Body of pancreas (tissue), 4 donors: ENCODE measurements around the gene SLC38A3. TPM values are rescaled to one million over a fixed set of nuclear protein-coding genes. Genes with fewer than 3 reads are reported as not detected.

Source experiments
- ATAC-seq: fragments of 150-250 bp; one replicate; pipeline ENCODE4 v1.9.1; 2016
- DNase-seq, 4 donors: peaks; one replicate each; pipeline ENCODE4 v3.0.0-alpha.2; 2019
- H3K27ac ChIP-seq, 4 donors: fragments of 200-600 bp; sonication (generic); 1 replicate in 3 of 4; 2 replicates in 1 of 4; pipeline versions ENCODE4 v1.5.1 to v1.6.1; 2016 to 2019; ENCODE audit warnings: mild to moderate bottlenecking in 1 of 4, mixed read lengths in 1 of 4, moderate library complexity in 1 of 4
- H3K27me3 ChIP-seq, 2 donors: fragments of 200-600 bp; sonication (generic); one replicate each; pipeline ENCODE4 v1.6.0; 2016; ENCODE audit warnings: mild to moderate bottlenecking in 1 of 2
- H3K36me3 ChIP-seq, 2 donors: fragments of 200-600 bp; sonication (generic); replicated peaks in 1 of 2; 2 replicates each; pipeline ENCODE4 v1.5.1; 2016; ENCODE audit warnings: low read depth in 2 of 2; ENCODE audit not compliant: insufficient read depth in 1 of 2
- H3K4me1 ChIP-seq: fragments of 200-600 bp; sonication (generic); one replicate; pipeline ENCODE4 v1.6.0; 2016
- H3K4me3 ChIP-seq, 2 donors: fragments of 200-600 bp; sonication (generic); 1 replicate in 1 of 2; 2 replicates in 1 of 2; pipeline ENCODE4 v1.5.1; 2016 to 2019
- H3K9me3 ChIP-seq, 3 donors: fragments of 200-600 bp; sonication (generic); 1 replicate in 2 of 3; 2 replicates in 1 of 3; pipeline ENCODE4 v1.5.1; 2016
- CTCF ChIP-seq, 7 experiments: fragments of 450-650 bp in 4 of 7; fragments of 200-600 bp in 3 of 7; sonication (generic) in 3 of 7; IDR thresholded peaks; one replicate each; pipeline ENCODE4 v1.5.1; 2016 to 2019; ENCODE audit warnings: antibody characterized with exemption in 7 of 7
- POLR2A ChIP-seq, 3 donors: fragments of 450-650 bp; IDR thresholded peaks; one replicate each; pipeline ENCODE4 v1.6.1; 2016; ENCODE audit warnings: antibody characterized with exemption in 3 of 3, mild to moderate bottlenecking in 2 of 3
- WGBS, 2 donors: methylation state at CpG; one replicate each; pipeline ENCODE4 v1.1.5; 2017; 5-methylcytosine and 5-hydroxymethylcytosine counted together
- intact Hi-C: fragments of 100-400 bp; cut with DNase I; formaldehyde crosslinking; loops from one replicate; pipeline ENCODE4 v1.15.1; 2023
- total RNA-seq, 2 donors: library from RNA; depleted of rRNA; stranded (reverse); fragments of >200 nt; gene quantifications; one replicate each; pipeline ENCODE4 v1.1.0, GENCODE V29; 2016

The SLC38A3 gene
- total RNA-seq, 2 donors from 2014 or later, result 4.6 to 48.0 TPM

GRCh38 chr3:50202353-50203112 is 2.5 kb upstream of the SLC38A3 start:
- Histone ChIP-seq H3K27me3 (no peaks in the 10 kb centered on the region), H3K4me3 (no peak overlapping the region), H3K4me1 (peaks cover 66% of the 10 kb centered on the region), H3K27ac (peak overlapping the region; percentile 80 to 91 (median 82)), H3K36me3 (no peaks in the 10 kb centered on the region), H3K9me3 (no peaks in the 10 kb centered on the region)
- 72 to 77% methylated on average over 16 of the region's 16 CpGs for WGBS, 2 donors
- DNase-seq (peak in 1 of 4 donors; percentile 41), ATAC-seq (no peak)
- intact Hi-C loops, result no loop called here
- no peak for TF ChIP-seq CTCF (IDR thresholded peaks at IDR 0.05)
- no peak for TF ChIP-seq POLR2A (IDR thresholded peaks at IDR 0.05)

GRCh38 chr3:50203113-50203808 is 1.8 kb upstream of the SLC38A3 start:
- TF ChIP-seq POLR2A (IDR thresholded peaks at IDR 0.05) (peak; percentile 22 to 51 (median 46)), CTCF (IDR thresholded peaks at IDR 0.05) (no peak)
- no peaks in the 10 kb centered on the region for H3K36me3 ChIP-seq
- peaks cover 71% of the 10 kb centered on the region for H3K4me1 ChIP-seq
- no peaks in the 10 kb centered on the region for H3K27me3 ChIP-seq
- intact Hi-C loops, result no loop called here
- H3K9me3 ChIP-seq, result no peaks in the 10 kb centered on the region
- peak; percentile 89 to 97 (median 94) for DNase-seq
- 18 to 45% methylated on average over 6 to 9 of the region's 9 CpGs for WGBS, 2 donors
- peak; percentile 75 for ATAC-seq
- peak overlapping the region; percentile 80 to 91 (median 82) for H3K27ac ChIP-seq
- no peak overlapping the region for H3K4me3 ChIP-seq

GRCh38 chr3:50203809-50204803 is 965 bp upstream of the SLC38A3 start:
- no peak for TF ChIP-seq CTCF (IDR thresholded peaks at IDR 0.05)
- no peak for TF ChIP-seq POLR2A (IDR thresholded peaks at IDR 0.05)
- Histone ChIP-seq H3K4me3 (no peak overlapping the region), H3K27ac (peak overlapping the region; percentile 76 to 91 (median 82)), H3K36me3 (no peaks in the 10 kb centered on the region), H3K27me3 (no peaks in the 10 kb centered on the region), H3K9me3 (no peaks in the 10 kb centered on the region), H3K4me1 (peaks cover 76% of the 10 kb centered on the region)
- ATAC-seq (no peak), DNase-seq (no peak)
- WGBS, 2 donors, result 49 to 57% methylated on average over 8 to 12 of the region's 12 CpGs
- intact Hi-C loops, result no loop called here

GRCh38 chr3:50205413-50206276 is 574 bp downstream of the SLC38A3 start:
- Histone ChIP-seq H3K4me3 (peak overlapping the region; percentile 50 to 53), H3K27ac (peak overlapping the region; percentile 76 to 91 (median 82)), H3K4me1 (peaks cover 91% of the 10 kb centered on the region), H3K9me3 (no peaks in the 10 kb centered on the region), H3K27me3 (no peaks in the 10 kb centered on the region), H3K36me3 (no peaks in the 10 kb centered on the region)
- peak; percentile 65 for ATAC-seq
- peak; percentile 67 to 79 (median 69) for TF ChIP-seq POLR2A (IDR thresholded peaks at IDR 0.05)
- no peak for TF ChIP-seq CTCF (IDR thresholded peaks at IDR 0.05)
- WGBS, 2 donors, result 1 to 4% methylated on average over 3 to 50 of the region's 67 CpGs
- intact Hi-C loops, result no loop called here
- DNase-seq, result peak; percentile 83 to 91 (median 90)
